DMS 273 (cell line): Measurements from ENCODE around the gene C9.
"Not testable (repeated sequence)": the region's sequence is repeated elsewhere in the genome, so short reads cannot be mapped to it uniquely, and the experiment has no call there.

Experiments
- DNase-seq: peaks from one replicate; lab custom pipeline; 2025; ENCODE audit not compliant: unreplicated experiment; lab: John Stamatoyannopoulos, UW

The C9 gene

DNA sequence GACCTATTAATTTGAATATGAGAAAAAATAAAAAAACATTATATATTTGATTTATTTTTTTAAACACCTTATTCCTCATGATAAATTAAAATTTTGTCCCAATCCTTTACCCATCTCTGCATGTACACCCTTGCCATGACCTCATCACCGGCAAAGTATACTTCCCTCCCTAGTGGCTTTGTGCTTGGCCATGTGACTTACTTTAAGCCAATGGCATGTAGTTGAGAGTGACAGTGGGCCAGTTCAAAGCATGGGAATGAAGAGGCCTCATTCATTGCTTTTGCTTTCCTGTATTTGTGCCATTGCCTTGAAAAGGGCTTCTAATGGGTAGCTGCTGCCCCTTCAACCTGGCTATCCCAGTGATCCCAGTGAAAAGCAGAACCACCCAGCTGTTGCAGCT lies 31.2 kb downstream of the C9 start:
- no peak for DNase-seq

DNA sequence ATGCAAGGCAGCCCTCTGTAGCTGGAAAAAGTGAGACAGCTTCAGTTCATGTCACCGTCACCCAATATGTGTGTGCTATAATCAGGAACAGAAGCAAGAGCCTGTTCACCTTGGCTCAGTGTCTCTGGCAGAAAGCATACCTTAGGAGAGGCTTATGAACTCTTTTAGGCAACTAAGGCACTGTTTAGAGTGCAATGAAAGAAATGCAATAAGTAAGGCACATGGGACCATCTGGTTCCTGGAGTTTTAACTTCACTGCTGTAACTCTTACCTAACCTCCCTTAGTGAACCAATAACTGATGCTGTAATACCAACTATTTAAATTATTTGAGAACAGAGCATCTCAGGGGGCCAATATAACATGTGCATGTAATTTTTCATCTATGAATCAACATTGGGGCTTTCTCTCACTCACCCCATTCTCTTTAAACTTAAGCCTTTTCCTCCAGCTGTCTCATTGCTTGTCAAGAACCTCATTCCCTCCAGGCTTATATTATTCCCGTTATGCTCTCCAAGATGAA lies 32.4 kb downstream of the C9 start:
- no peak for DNase-seq

DNA sequence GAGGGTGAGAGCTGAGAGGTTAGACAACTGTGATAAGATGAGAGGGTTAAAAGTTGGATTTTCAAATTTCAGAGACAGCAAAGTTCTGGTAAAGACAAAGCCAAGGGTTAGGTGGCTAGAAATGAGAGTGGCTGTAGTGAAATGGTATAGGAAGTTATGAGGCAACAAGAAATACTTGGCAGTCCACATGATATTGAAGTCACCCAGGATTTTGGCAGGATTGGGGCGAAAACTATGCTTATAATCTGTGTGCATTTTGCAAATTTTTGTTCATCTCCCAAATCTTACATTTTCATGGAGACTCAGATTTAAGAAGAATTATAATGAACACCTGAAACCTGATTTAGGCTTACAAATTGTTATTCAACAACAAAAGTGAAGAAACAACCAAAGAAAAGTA lies 35.6 kb downstream of the C9 start:
- no peak for DNase-seq

DNA sequence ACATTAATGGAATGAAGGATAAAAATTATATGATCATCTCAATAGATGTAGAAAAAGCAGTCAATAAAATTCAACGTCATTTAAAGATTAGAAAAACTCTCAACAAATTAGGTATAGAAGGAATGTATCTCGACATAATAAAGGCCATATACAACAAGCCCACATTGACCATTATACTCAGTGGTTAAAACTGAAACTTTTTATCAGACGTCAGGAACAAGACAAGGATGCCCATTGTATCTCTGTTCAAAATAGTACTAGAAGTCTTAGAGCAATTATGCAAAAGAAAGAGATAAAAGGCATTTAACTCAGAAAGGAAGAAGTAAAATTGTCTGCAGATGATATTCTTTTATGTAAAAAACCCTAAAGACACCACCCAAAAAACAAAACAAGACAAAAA lies 40.8 kb downstream of the C9 start:
- DNase-seq, result no peak

DNA sequence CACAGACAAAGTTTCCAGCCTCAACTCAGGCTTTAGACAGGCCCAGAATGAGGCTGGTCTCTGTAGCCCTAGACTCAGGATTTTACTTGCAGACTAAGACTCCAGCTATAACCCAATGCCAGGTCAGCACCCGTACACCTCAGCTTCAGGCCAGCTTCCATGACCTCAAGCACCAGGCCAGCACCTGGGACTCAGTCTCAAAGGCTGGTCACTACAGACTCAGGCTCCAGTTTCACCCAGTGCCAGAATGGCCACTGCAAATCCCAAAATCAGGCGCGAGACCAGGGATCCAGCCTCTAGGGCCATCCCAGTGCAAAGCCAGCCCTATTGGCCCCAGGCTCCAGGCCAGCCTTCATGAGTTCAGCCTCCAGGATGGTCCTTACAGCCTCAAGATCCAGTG lies 44.9 kb downstream of the C9 start:
- no peak for DNase-seq

DNA sequence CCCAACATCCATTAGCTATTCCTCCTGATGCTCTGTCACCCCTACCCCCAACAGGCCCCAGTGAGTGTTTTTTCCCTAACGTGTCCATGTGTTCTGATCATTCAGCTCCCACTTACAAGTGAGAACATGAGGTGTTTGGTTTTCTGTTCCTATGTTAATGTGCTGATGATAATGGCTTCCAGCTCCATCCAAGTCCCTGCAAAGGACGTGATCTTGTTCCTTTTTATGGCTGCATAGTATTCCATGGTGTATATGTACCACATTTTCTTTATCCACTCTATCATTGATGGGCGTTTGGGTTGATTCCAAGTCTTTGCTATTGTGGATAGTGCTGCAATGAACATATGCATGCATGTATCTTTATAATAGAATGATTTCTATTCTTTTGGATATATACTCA lies 47.8 kb downstream of the C9 start:
- DNase-seq, result not testable (repeated sequence)

DNA sequence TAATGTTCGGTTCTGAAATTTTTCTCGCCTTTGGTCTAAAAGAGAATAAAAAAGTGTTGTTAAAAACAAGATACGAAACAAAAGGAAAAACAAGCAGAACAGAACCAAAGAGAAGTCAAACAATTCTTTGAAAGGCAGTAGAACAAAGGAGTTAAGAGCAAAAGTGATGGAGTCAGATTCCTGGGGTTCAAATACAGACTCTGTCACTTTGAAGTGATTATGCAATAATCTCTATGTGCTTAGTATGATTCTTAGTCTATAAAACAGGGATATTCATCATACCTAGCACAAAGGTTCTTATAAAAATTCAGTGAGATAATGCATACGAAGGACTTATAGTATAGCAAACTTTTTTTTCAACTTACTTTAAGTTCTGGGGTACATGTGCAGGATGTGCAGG lies 48.3 kb downstream of the C9 start:
- DNase-seq, result no peak

DNA sequence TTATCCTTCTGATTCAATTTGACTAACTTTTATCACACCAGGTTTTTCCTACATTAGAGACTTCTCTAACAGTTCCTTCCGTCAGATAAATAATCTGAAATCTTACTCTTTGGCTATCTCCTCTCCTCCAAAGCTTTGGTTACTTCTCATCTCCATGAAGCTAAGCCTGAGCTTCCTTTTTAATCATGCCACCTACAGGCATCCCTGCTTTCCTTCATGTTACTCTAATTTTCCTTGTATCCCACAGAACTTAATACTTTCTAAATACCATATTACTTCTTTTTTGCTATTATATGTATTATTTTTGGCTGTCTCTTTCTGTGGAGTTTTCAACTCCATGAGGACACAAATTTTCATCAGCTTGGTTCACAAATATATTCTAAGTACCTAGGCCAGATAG lies 49.7 kb downstream of the C9 start:
- DNase-seq, result no peak

DNA sequence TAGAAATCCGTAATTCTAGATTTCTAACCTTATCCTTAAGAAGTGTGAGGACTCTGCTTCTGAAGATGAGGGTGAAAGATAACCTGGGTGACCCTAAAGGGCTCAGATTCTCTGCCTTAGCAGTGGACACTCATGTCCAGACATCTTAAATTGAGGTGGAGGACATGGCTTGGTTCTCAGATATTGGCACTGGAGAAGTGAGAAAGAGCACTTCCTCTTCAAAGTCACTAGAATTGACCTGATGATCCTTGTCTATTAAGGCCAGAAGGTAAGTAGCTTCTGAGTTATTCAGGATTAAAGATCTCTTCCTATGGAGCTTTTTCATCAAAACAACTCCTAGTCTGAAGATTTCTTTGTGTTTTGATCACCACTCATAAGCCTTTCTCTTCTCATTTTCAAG lies 54.8 kb downstream of the C9 start:
- no peak for DNase-seq

DNA sequence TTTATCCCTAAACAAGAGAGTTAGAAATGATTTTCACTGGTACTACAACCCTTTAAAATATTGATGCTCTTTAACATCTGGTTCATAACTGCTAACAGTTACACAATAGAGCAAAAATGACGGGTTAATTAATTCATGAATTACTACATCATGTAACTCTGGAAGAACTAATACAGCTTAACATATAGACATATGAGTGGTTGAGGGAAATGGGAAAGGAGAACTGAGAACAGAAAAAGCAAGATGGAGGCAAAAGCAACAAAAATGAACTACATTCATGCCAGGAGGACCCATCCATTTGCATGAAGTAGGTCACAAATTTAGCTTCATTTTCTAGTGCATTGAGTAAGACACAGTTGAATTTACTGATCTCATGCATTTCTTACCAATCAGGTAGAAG lies 61.8 kb downstream of the C9 start:
- no peak for DNase-seq

DNA sequence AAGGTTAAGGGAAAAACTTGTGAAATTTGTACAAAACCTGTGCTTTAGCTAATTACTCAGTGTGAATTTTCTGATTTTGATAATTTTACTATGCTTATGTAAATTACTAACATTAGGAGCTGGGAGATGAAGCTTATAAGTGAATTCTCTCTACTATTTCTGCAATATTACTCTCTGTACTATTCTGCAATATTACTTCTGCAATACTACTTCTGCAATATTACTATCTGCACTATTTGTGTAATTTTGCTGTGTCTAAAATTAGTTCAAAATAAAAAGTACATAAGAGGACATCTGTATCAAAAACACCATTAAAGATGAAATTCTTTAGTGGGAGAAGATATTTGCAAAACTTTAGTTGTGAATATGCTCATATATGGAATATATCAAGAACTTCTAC lies 62.9 kb downstream of the C9 start:
- DNase-seq, result no peak

DNA sequence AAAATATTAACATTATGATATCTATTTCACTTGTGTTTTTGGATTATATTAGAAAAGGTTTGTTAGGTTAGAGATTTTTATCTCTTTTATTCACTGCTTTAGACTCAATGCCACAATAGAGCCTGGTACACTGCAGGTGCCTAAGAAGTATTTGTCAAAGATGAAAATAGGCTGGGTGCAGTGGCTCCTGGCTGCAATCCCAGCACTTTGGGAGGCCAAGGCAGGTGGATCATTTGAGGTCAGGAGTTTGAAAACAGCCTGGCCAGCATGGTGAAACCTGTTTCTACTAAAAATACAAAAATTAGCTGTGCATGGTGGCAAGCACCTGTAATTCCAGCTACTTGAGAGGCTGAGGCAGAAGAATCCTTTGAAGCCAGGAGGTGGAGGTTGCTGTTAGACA lies 64.3 kb downstream of the C9 start:
- DNase-seq, result no peak

DNA sequence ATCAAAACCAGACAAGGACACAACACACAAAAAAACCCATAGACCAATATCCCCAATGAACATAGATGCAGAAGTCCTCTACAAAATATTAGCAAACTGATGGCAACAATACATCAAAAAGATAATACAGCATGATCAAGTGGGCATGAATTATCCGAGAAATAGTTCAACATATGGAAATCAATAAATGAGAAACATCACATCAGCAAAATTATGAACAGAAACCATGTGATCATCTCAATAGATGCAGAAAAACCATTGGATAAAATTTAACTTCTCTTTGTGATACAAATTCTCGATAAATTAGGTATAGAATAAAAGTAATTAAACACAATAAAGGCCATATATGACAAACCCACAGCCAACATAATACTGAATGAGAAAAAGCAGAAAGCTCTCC lies 69.6 kb downstream of the C9 start:
- no peak for DNase-seq

DNA sequence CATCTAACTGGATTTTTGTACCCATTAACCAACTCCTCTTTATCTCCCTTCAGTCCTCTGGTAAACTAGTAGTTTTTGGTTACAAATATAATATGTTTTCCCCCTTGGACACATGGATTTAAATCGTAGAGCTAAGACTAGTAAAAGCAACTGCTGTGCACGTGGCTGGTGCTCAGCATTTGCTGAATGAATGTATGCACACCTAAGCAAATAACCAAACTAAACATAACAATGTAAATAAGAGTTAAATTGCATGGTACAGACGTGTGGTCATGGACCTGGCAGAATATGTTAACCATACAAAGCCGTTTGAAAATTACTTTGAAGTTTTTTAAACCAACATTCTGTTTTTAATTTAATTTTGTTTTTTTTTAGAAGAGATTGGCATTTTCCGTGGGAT lies 79.7 kb downstream of the C9 start:
- no peak for DNase-seq

DNA sequence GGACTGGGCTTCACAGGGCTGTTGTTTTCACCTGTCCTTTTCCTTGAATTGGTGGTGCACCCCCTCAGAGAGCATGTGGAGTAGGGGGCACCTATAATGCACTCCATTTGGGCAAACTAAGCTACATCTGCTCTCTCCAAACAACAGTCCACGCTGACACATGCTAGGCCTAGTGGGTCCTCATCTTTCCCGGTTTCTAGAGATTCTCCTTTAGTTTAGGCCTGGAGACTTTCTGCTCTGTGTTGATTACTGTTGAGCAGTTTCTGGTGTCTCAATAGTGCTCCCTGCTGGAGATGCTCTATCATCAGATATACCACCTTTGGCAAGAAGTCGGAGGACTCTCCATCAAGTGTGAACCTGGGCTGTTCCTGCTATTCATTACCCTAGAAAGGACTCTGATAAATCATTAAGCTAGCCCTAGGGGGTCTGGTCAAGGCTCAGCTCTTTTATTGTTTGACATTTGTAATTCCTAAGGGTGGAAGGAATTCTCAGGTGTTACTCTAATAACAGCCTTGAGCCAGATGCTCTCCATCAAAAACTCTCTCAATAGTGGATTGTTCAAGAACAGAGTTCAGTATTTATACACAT lies 81.0 kb downstream of the C9 start:
- peak; percentile 55 for DNase-seq

DNA sequence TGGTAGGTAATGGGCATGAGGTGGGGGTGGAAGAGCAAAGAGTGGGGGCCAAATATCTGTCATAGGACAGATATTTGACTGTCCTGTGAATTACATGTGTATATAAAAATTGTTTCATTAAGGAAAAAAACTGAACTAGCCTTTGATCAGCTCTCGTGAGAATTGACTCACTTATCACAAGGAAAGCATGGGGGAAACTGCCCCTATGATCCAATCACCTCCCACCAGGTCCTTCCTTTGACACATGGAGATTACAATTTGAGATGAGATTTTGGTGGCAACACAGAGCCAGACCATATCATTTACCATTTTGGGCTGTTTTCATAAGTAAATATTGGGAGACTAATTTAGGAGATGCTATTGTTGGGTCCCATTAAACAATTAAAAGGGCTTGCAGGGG lies 81.7 kb downstream of the C9 start:
- no peak for DNase-seq

DNA sequence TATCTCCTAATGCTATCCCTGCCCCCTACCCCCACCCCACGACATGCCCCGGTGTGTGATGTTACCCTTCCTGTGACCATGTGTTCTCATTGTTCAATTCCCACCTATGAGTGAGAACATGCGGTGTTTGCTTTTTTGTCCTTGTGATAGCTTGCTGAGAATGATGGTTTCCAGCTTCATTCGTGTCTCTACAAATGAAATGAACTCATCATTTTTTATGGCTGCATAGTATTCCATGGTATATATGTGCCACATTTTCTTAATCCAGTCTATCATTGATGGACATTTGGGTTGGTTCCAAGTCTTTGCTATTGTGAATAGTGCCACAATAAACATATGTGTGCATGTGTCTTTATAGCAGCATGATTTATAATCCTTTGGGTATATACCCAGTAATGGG lies 88.4 kb downstream of the C9 start:
- DNase-seq, result not testable (repeated sequence)

DNA sequence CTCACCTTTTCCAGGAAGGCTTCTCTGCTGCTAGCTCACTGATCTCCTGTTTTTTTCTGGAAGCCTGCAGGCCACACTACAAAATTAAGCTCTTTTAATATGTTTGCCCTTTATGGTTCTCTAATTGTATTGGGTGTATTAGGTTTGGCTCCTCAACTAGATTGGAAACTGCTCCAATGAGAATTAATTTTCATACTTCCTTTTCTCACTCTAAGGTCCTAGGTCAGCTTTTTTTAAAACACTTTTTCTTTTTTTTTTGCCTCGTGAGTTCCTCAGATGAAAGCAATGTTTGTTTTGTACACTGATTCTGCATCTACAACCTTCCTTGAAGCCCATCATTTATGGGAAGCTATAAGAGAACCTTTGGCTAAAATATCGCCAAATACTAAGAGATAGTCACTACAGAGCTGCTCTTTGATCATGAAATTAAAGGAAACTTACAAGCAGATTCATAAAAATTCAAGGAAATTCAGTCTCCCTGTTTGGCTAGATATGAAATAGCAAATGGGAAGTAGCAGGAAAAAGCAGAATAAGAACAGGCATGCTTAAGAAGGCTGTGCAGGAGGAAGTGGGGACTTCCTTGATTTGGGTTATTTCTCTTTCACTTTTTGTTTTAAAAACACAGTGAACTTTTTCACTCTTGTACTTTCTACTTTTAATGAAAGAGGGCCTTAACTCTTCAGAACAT lies 89.8 kb downstream of the C9 start:
- no peak for DNase-seq

DNA sequence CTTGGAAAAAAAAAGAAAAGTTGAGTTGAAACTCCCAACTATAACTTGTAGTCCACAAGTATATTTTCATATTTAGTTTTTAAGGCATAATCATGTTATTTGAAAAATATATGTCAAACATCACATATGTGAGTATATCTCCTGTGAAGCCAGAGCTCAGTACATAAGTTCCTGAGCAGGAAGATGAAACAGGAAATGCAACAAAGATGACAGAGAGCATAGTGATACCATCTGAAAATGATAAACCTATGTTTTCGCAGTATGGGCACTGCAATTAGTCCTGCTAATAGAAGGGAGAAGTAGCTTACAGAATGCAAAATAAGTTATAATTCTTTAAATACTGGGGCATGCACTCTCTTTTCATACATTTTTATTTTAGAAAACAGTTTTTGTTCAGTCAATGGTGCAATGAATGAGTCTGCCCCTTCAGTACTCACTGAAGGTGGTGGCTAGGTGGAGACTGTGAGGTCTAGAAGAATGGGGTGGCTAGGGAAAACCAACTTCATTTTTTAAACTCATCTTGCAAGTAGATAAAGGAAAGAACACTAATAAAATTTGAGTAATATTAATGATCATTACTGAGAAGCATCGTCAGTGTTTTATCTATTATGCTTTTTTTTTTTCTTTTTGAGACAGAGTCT lies 90.9 kb downstream of the C9 start:
- no peak for DNase-seq

DNA sequence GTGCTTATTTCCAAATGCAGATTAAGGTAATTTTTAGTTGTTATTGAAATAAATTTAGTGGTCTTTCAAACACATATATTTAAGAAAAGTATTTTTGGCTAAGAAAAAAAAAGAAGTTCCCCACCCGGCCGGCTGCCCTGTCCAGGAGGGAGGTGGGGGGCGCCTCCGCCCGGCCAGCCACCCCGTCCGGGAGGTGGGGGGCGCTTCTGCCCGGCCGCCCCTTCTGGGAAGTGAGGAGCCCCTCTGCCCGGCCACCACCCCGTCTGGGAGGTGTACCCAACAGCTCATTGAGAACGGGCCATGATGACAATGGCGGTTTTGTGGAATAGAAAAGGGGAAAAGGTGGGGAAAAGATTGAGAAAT lies 91.4 kb downstream of the C9 start:
- DNase-seq, result not testable (repeated sequence)

DNA sequence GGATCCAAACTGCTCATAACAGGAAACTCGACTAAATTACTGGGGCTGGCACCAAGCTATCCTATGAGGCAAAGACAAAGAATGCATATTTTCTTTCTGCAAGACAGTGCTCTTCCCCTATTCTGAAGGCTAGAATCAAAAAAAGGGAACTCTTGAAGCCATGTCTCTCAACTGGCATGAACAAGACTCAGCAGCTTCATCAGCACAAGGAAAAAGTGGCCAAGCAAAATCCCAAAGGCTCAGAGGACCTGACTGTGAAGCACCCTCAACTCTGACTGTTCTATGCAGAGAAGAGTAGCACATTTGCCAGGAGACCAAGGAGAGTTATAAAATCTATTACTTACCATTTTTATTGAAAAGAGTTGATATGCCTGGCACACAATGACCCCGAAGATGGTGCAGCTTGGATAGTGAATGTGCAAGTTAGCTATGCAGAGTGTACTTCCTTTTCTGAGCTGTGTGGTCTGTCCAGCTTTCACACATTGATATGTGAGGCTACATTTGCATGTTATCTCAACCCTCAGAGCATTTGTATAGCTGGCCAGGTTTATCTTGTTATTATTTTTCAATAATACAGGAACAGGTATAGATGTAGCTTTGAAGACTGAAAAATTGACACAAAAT lies 94.0 kb downstream of the C9 start:
- DNase-seq, result no peak

DNA sequence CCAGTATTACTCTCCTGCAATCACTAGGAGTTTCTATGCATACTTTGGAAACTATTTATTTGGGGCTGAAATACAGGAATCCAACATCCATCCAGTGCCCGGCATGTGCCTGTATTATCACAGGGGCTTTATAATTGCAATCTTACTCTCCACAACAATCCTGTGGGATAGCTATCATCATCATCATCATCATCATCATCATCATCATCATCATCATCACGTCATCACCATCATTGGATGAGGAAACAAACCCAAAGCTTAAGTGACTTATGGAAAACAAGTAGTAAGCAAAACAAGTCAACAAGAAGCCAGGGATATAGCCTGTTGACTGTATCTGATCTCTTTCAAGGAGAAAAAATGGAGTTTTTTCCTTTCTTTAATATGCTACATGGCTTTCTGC lies 97.1 kb downstream of the C9 start:
- no peak for DNase-seq
